MM.1S (cell line): ENCODE results near the gene SPTLC1.

Experiments
- DNase-seq: peaks from one replicate; pipeline ENCODE4 v3.0.0-alpha.2; 2015
- H2AFZ ChIP-seq: fragments of 300-600 bp; sonication (generic); 2 replicates; pipeline ENCODE4 v1.6.0; 2016; ENCODE audit warnings: antibody characterized with exemption, low read length
- H3F3A ChIP-seq: fragments of 300-600 bp; sonication (generic); 2 replicates; pipeline ENCODE4 v1.6.1; 2016; ENCODE audit warnings: mild to moderate bottlenecking, antibody characterized with exemption, low read length, moderate library complexity, mixed read lengths; ENCODE audit not compliant: insufficient read depth
- H3K27ac ChIP-seq: fragments of 300-600 bp; sonication (generic); 2 replicates; pipeline ENCODE4 v1.5.1; 2016; ENCODE audit warnings: mild to moderate bottlenecking, low read length
- H3K27me3 ChIP-seq: fragments of 300-600 bp; sonication (generic); replicated peaks from 2 replicates; pipeline ENCODE4 v1.6.0; 2016; ENCODE audit warnings: low read length; ENCODE audit not compliant: insufficient read depth
- H3K36me3 ChIP-seq: fragments of 300-600 bp; sonication (generic); replicated peaks from 2 replicates; pipeline ENCODE4 v1.6.1; 2016; ENCODE audit warnings: mild to moderate bottlenecking, low read length, mixed read lengths; ENCODE audit not compliant: insufficient read depth
- H3K4me1 ChIP-seq: fragments of 300-600 bp; sonication (generic); 2 replicates; pipeline ENCODE4 v1.6.1; 2016; ENCODE audit warnings: low read length, mixed read lengths
- H3K4me2 ChIP-seq: fragments of 300-600 bp; sonication (generic); 2 replicates; pipeline ENCODE4 v1.6.0; 2016; ENCODE audit warnings: low read depth, low read length
- H3K4me3 ChIP-seq: fragments of 300-600 bp; sonication (generic); 2 replicates; pipeline ENCODE4 v1.5.1; 2016; ENCODE audit warnings: low read length, mixed read lengths
- H3K79me2 ChIP-seq: fragments of 300-600 bp; sonication (generic); 2 replicates; pipeline ENCODE4 v1.6.1; 2016; ENCODE audit warnings: mixed run types, low read length, mixed read lengths
- H3K9ac ChIP-seq: fragments of 300-600 bp; sonication (generic); 2 replicates; pipeline ENCODE4 v1.6.1; 2016; ENCODE audit warnings: low read length, mixed read lengths
- H3K9me2 ChIP-seq: fragments of 300-600 bp; sonication (generic); replicated peaks from 2 replicates; pipeline ENCODE4 v1.6.1; 2016; ENCODE audit warnings: mild to moderate bottlenecking, low read length, mixed read lengths; ENCODE audit not compliant: insufficient read depth
- H3K9me3 ChIP-seq: fragments of 300-600 bp; sonication (generic); replicated peaks from 2 replicates; pipeline ENCODE4 v1.6.1; 2016; ENCODE audit warnings: mild to moderate bottlenecking, low read length, mixed read lengths; ENCODE audit not compliant: insufficient read depth
- H4K20me1 ChIP-seq: fragments of 300-600 bp; sonication (generic); 2 replicates; pipeline ENCODE4 v1.6.1; 2016; ENCODE audit warnings: mild to moderate bottlenecking, low read length, moderate library complexity, mixed read lengths; ENCODE audit not compliant: insufficient read depth
- CTCF ChIP-seq: fragments of 300-600 bp; sonication (generic); IDR thresholded peaks from 2 replicates; pipeline ENCODE4 v1.5.1; 2016; ENCODE audit warnings: antibody characterized with exemption, low read length, mixed read lengths
- EZH2 ChIP-seq: fragments of 300-600 bp; sonication (generic); optimal IDR thresholded peaks from 2 replicates; pipeline ENCODE3; 2017; ENCODE audit warnings: low read depth, mild to moderate bottlenecking, antibody characterized with exemption, low read length, mixed read lengths
- EZH2phosphoT487 ChIP-seq: fragments of 300-600 bp; sonication (generic); IDR thresholded peaks from 2 replicates; pipeline ENCODE4 v1.6.1; 2018; ENCODE audit warnings: antibody characterized with exemption, low read length

The SPTLC1 gene

GRCh38 chr9:92115071-92115858, at the start of gene SPTLC1:
Gene SPTLC1 (minus strand): TSS chr9:92115413. CDS start chr9:92115370, 43 bp downstream.
- Histone ChIP-seq H2AFZ (peak within 1 kb of the TSS; percentile 68), H3K4me1 (no peaks in the 10 kb centered on the region; the same call in 1 of the 2 replicates), H3F3A (no peaks in the 10 kb centered on the region), H4K20me1 (no peaks in the 10 kb centered on the region), H3K27me3 (no peaks in the 10 kb centered on the region), H3K9me2 (no peaks in the 10 kb centered on the region), H3K36me3 (no peaks in the 10 kb centered on the region), H3K4me3 (peak within 1 kb of the TSS; percentile 82), H3K9me3 (no peaks in the 10 kb centered on the region), H3K79me2 (peaks cover 47% of the 10 kb centered on the region), H3K4me2 (peak within 1 kb of the TSS; percentile 81), H3K27ac (peak within 1 kb of the TSS; percentile 46; the same call in 1 of the 2 replicates), H3K9ac (peak within 1 kb of the TSS; percentile 79)
- no peak for TF ChIP-seq EZH2phosphoT487
- TF ChIP-seq EZH2 = no peak
- TF ChIP-seq CTCF = no peak
- DNase-seq = peak; percentile 96

GRCh38 chr9:92164975-92165374, 49.8 kb upstream of the SPTLC1 start:
- no peak overlapping the region for H3K4me2 ChIP-seq
- no peaks in the 10 kb centered on the region for H3F3A ChIP-seq
- DNase-seq = no peak
- H3K36me3 ChIP-seq = no peaks in the 10 kb centered on the region
- no peaks in the 10 kb centered on the region for H3K4me1 ChIP-seq
- H3K9me2 ChIP-seq = no peaks in the 10 kb centered on the region
- no peak overlapping the region for H3K4me3 ChIP-seq
- H3K79me2 ChIP-seq = no peaks in the 10 kb centered on the region
- no peak overlapping the region for H3K9ac ChIP-seq
- no peak overlapping the region for H2AFZ ChIP-seq
- no peaks in the 10 kb centered on the region for H4K20me1 ChIP-seq
- no peaks in the 10 kb centered on the region for H3K27me3 ChIP-seq
- H3K27ac ChIP-seq = no peak overlapping the region
- no peaks in the 10 kb centered on the region for H3K9me3 ChIP-seq
- TF ChIP-seq CTCF (no peak), EZH2phosphoT487 (no peak), EZH2 (no peak)

- no peak overlapping the region for H3K27ac ChIP-seq
- H3F3A ChIP-seq = no peaks in the 10 kb centered on the region
- no peaks in the 10 kb centered on the region for H3K79me2 ChIP-seq
- no peaks in the 10 kb centered on the region for H3K27me3 ChIP-seq
- no peak for DNase-seq
- H3K4me2 ChIP-seq = no peak overlapping the region
- H3K4me3 ChIP-seq = no peak overlapping the region
- H3K9me3 ChIP-seq = no peaks in the 10 kb centered on the region
- no peaks in the 10 kb centered on the region for H3K9me2 ChIP-seq
- H4K20me1 ChIP-seq = no peaks in the 10 kb centered on the region
- TF ChIP-seq EZH2phosphoT487 (no peak), EZH2 (no peak), CTCF (no peak)
- H3K4me1 ChIP-seq = no peaks in the 10 kb centered on the region
- H2AFZ ChIP-seq = no peak overlapping the region
- no peak overlapping the region for H3K9ac ChIP-seq
- no peaks in the 10 kb centered on the region for H3K36me3 ChIP-seq
These were observed 49.3 kb upstream of the SPTLC1 start for GRCh38 chr9:92164490-92164889.
